Hepatocyte (in vitro differentiated cells): Measurements from ENCODE around the gene AZIN2.

Experiments
- EZH2 ChIP-seq: fragments of 200-600 bp; sonication (generic); IDR thresholded peaks from 2 replicates; pipeline ENCODE4 v1.6.1; 2016; ENCODE audit warnings: antibody characterized with exemption, mild to moderate bottlenecking, borderline replicate concordance
- EZH2phosphoT487 ChIP-seq: fragments of 200-600 bp; sonication (generic); IDR thresholded peaks from one replicate; pipeline ENCODE4 v1.6.1; 2018; ENCODE audit warnings: antibody characterized with exemption, mild to moderate bottlenecking, low read depth, moderate library complexity; ENCODE audit not compliant: unreplicated experiment, severe bottlenecking
- TF ChIP-seq, protein P1 (sequence below): fragments of 200-600 bp; sonication (generic); IDR thresholded peaks from 2 replicates; pipeline ENCODE4 v1.5.1; 2016; ENCODE audit warnings: antibody characterized with exemption, mild to moderate bottlenecking; ENCODE audit not compliant: poor library complexity

DNA sequence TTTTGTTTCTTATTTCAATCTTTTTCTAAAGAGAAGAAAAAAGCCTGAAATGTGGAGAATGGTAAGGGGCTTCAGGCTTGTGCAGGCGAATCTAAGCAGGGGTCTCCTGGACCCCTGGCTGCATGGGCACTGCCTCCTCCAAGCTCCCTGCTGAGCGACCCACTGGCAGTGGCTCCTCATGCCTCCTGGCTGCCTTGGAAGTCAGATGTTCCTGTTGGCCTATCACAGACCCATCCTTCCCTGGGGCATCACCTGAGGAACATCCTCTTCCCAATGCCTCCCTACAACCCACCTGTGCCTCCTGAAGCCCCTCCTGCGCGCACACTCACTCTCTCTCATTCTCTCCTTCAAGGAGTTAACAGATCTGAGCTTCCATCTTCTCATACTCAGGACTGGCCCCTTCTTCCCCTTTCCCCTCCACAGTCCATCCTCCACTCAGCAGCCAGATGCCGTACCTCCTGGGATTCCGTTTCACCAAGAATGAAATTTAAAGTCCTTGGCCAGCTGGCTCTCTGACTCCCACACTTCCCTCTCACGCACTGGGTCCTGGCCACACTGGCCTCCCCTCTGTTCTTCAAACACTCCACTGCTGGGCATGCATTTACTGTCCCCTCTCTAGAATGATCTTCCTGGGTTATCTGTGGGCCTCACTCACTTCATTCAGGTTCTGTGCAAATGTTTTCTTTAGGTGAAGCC lies 41.7 kb downstream of the AZIN2 start:
- TF ChIP-seq, protein P1, sequence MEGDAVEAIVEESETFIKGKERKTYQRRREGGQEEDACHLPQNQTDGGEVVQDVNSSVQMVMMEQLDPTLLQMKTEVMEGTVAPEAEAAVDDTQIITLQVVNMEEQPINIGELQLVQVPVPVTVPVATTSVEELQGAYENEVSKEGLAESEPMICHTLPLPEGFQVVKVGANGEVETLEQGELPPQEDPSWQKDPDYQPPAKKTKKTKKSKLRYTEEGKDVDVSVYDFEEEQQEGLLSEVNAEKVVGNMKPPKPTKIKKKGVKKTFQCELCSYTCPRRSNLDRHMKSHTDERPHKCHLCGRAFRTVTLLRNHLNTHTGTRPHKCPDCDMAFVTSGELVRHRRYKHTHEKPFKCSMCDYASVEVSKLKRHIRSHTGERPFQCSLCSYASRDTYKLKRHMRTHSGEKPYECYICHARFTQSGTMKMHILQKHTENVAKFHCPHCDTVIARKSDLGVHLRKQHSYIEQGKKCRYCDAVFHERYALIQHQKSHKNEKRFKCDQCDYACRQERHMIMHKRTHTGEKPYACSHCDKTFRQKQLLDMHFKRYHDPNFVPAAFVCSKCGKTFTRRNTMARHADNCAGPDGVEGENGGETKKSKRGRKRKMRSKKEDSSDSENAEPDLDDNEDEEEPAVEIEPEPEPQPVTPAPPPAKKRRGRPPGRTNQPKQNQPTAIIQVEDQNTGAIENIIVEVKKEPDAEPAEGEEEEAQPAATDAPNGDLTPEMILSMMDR = no peak
- TF ChIP-seq EZH2phosphoT487 = no peak
- no peak for TF ChIP-seq EZH2
